Esophagus squamous epithelium (tissue), 4 donors: ENCODE data around the gene ZRSR2.

ENCODE experiments used
- CTCF ChIP-seq, 6 experiments: fragments of 450-650 bp in 4 of 6; fragments of 200-600 bp in 2 of 6; sonication (generic) in 2 of 6; IDR thresholded peaks; one replicate each; pipeline ENCODE4 v1.5.1; 2016 to 2019; ENCODE audit warnings: antibody characterized with exemption in 6 of 6, mild to moderate bottlenecking in 4 of 6, moderate library complexity in 4 of 6
- POLR2A ChIP-seq, 4 donors: fragments of 450-650 bp; IDR thresholded peaks; one replicate each; pipeline ENCODE4 v1.6.1; 2017; ENCODE audit warnings: antibody characterized with exemption in 4 of 4, mild to moderate bottlenecking in 4 of 4, moderate library complexity in 3 of 4

- TF ChIP-seq CTCF (IDR thresholded peaks at IDR 0.05) (no peak), POLR2A (IDR thresholded peaks at IDR 0.05) (no peak)
Observed at GRCh38 chrX:15860921-15861320, 70.6 kb downstream of the ZRSR2 start.
